Activated CD8-positive, alpha-beta memory T cell treated with anti-CD3 and anti-CD28 coated beads, Interleukin-2, amount 50 U/mL, for 4 hours (primary cell): ENCODE measurements around the gene SLC29A1.
"Not testable (repeated sequence)": the region's sequence is repeated elsewhere in the genome, so short reads cannot be mapped to it uniquely, and the experiment has no call there.

Experiments
- DNase-seq: peaks from one replicate; pipeline ENCODE4 v3.0.0-alpha.2; 2020

SLC29A1 gene

GRCh38 chr6:44196351-44196750 lies 27.0 kb upstream of the SLC29A1 start:
- DNase-seq = not testable (repeated sequence)

- no peak for DNase-seq
Observed at GRCh38 chr6:44198684-44199083, 24.7 kb upstream of the SLC29A1 start.

- DNase-seq = no peak
Observed at GRCh38 chr6:44199883-44200282, 23.5 kb upstream of the SLC29A1 start.

GRCh38 chr6:44201200-44201599 lies 22.2 kb upstream of the SLC29A1 start:
- no peak for DNase-seq

- no peak for DNase-seq
Observed at GRCh38 chr6:44201638-44202303, 21.6 kb upstream of the SLC29A1 start.

- no peak for DNase-seq
Observed at GRCh38 chr6:44202332-44202971, 20.9 kb upstream of the SLC29A1 start.

GRCh38 chr6:44202972-44203750 lies 20.2 kb upstream of the SLC29A1 start:
- no peak for DNase-seq

GRCh38 chr6:44203955-44204354 lies 19.4 kb upstream of the SLC29A1 start:
- DNase-seq = no peak

- DNase-seq = no peak
Observed at GRCh38 chr6:44207966-44208365, 15.4 kb upstream of the SLC29A1 start.

GRCh38 chr6:44211284-44211683 lies 12.1 kb upstream of the SLC29A1 start:
- DNase-seq = no peak

- no peak for DNase-seq
Observed at GRCh38 chr6:44214307-44214706, 9.1 kb upstream of the SLC29A1 start.

GRCh38 chr6:44216677-44217331 lies 6.6 kb upstream of the SLC29A1 start, which contains the start of gene MYMX:
Gene MYMX, plus strand, starts transcription at chr6:44216926. Its CDS starts 546 bp downstream, at chr6:44217472.
- DNase-seq = no peak

- no peak for DNase-seq
Observed at GRCh38 chr6:44217332-44218143, 5.9 kb upstream of the SLC29A1 start.

GRCh38 chr6:44219053-44219814 lies 4.2 kb upstream of the SLC29A1 start:
- DNase-seq = no peak

- DNase-seq = no peak
Observed at GRCh38 chr6:44219815-44220784, 3.3 kb upstream of the SLC29A1 start.

- DNase-seq = no peak
Observed at GRCh38 chr6:44220913-44221290, 2.5 kb upstream of the SLC29A1 start.

- DNase-seq = peak; percentile 69
Observed at GRCh38 chr6:44221291-44221960, 2.0 kb upstream of the SLC29A1 start.

- no peak for DNase-seq
Observed at GRCh38 chr6:44221961-44222335, 1.4 kb upstream of the SLC29A1 start.

- DNase-seq = no peak
Observed at GRCh38 chr6:44222486-44223318, 693 bp upstream of the SLC29A1 start.
